HEK293 (cell line): ENCODE data around the gene WASF3.
A peak's percentile ranks its signal among the peaks of the same experiment; 100 is the strongest.

Experiments used
- CTCF ChIA-PET: fragments of 350-600 bp; formaldehyde crosslinking; extraction: SDS; loops from one replicate; lab custom pipeline; 2021; ENCODE audit warnings: antibody characterized with exemption; lab: Yijun Ruan, JAX
- POLR2A ChIA-PET: fragments of 300-600 bp; formaldehyde crosslinking; extraction: SDS; loops from one replicate; lab custom pipeline; 2020; ENCODE audit warnings: antibody characterized with exemption, inconsistent platforms; lab: Yijun Ruan, JAX
- H3K27ac ChIP-seq: fragments of 200-500 bp; sonication (Bioruptor generic); 2 replicates; pipeline ENCODE4 v1.5.1; 2014; ENCODE audit warnings: low read depth, low read length, control low read depth, inconsistent platforms; ENCODE audit errors: extremely low read depth
- H3K36me3 ChIP-seq, 2 experiments: fragments of 200-500 bp in 1 of 2; sonication (Bioruptor generic) in 1 of 2; 1 replicate in 1 of 2; 2 replicates in 1 of 2; pipeline ENCODE4 v1.5.1; 2014 to 2017; ENCODE audit warnings: inconsistent platforms in 2 of 2, low read length in 2 of 2; ENCODE audit not compliant: control insufficient read depth in 2 of 2, insufficient read depth in 1 of 2
- H3K4me1 ChIP-seq: fragments of 200-500 bp; sonication (Bioruptor generic); 2 replicates; pipeline ENCODE4 v1.5.1; 2014; ENCODE audit warnings: mild to moderate bottlenecking, low read length, inconsistent platforms; ENCODE audit not compliant: control insufficient read depth, insufficient read depth
- H3K4me3 ChIP-seq: 2 replicates; pipeline ENCODE4 v1.5.1; 2011; ENCODE audit warnings: low read depth, mild to moderate bottlenecking, control low read depth, low read length, moderate library complexity
- H3K9me3 ChIP-seq: fragments of 200-500 bp; sonication (Bioruptor generic); 2 replicates; pipeline ENCODE4 v1.5.1; 2014; ENCODE audit warnings: low read depth, low read length, inconsistent platforms; ENCODE audit not compliant: control insufficient read depth, insufficient read depth
- GLI2 ChIP-seq: fragments of 450-650 bp; formaldehyde crosslinking; IDR thresholded peaks from 2 replicates; pipeline ENCODE4; 2017; ENCODE audit warnings: missing biosample characterization, missing genetic modification characterization, low read depth, borderline replicate concordance
- GLIS1 ChIP-seq: fragments of 450-650 bp; formaldehyde crosslinking; IDR thresholded peaks from 2 replicates; pipeline ENCODE4 v1.5.1; 2016; ENCODE audit warnings: missing biosample characterization, missing genetic modification characterization
- IKZF3 ChIP-seq: fragments of 450-650 bp; IDR thresholded peaks from 2 replicates; pipeline ENCODE4 v1.5.0; 2018; ENCODE audit warnings: missing biosample characterization, mild to moderate bottlenecking, missing genetic modification characterization, moderate library complexity
- OSR2 ChIP-seq: fragments of 450-650 bp; formaldehyde crosslinking; IDR thresholded peaks from 2 replicates; pipeline ENCODE4 v1.5.1; 2016; ENCODE audit warnings: missing biosample characterization, missing genetic modification characterization
- YY1 ChIP-seq: fragments of 450-650 bp; formaldehyde crosslinking; IDR thresholded peaks from 2 replicates; pipeline ENCODE4 v1.5.1; 2018; ENCODE audit warnings: missing biosample characterization, missing genetic modification characterization
- ZFP3 ChIP-seq: fragments of 450-650 bp; formaldehyde crosslinking; IDR thresholded peaks from 2 replicates; pipeline ENCODE4 v1.5.1; 2016; ENCODE audit warnings: low read depth, missing biosample characterization, missing genetic modification characterization
- ZNF391 ChIP-seq: fragments of 450-650 bp; formaldehyde crosslinking; IDR thresholded peaks from 2 replicates; pipeline ENCODE4 v1.5.1; 2016; ENCODE audit warnings: low read depth, missing biosample characterization, missing genetic modification characterization, borderline replicate concordance
- ZNF837 ChIP-seq: fragments of 450-650 bp; formaldehyde crosslinking; IDR thresholded peaks from 2 replicates; pipeline ENCODE4 v1.5.1; 2016; ENCODE audit warnings: missing biosample characterization, missing genetic modification characterization
- ZSCAN23 ChIP-seq: fragments of 450-650 bp; formaldehyde crosslinking; IDR thresholded peaks from 2 replicates; pipeline ENCODE4 v1.5.1; 2016; ENCODE audit warnings: missing biosample characterization, missing genetic modification characterization
- TF ChIP-seq, protein P1 (sequence below): fragments of 450-650 bp; formaldehyde crosslinking; IDR thresholded peaks from 2 replicates; pipeline ENCODE4 v1.5.1; 2017; ENCODE audit warnings: missing biosample characterization, missing genetic modification characterization
- TF ChIP-seq, protein P2 (sequence below): fragments of 450-650 bp; formaldehyde crosslinking; IDR thresholded peaks from 2 replicates; pipeline ENCODE4 v1.5.1; 2016; ENCODE audit warnings: missing biosample characterization, missing genetic modification characterization
- TF ChIP-seq, protein P3 (sequence below): fragments of 450-650 bp; formaldehyde crosslinking; IDR thresholded peaks from 2 replicates; pipeline ENCODE4 v1.5.1; 2016; ENCODE audit warnings: missing biosample characterization, missing genetic modification characterization
- TF ChIP-seq, protein P4 (sequence below): fragments of 450-650 bp; formaldehyde crosslinking; IDR thresholded peaks from 2 replicates; pipeline ENCODE4 v1.5.1; 2017; ENCODE audit warnings: missing biosample characterization, missing genetic modification characterization
- TF ChIP-seq, protein P5 (sequence below): fragments of 450-650 bp; formaldehyde crosslinking; IDR thresholded peaks from 2 replicates; pipeline ENCODE4 v1.5.1; 2016; ENCODE audit warnings: missing biosample characterization, missing genetic modification characterization

The WASF3 gene

DNA sequence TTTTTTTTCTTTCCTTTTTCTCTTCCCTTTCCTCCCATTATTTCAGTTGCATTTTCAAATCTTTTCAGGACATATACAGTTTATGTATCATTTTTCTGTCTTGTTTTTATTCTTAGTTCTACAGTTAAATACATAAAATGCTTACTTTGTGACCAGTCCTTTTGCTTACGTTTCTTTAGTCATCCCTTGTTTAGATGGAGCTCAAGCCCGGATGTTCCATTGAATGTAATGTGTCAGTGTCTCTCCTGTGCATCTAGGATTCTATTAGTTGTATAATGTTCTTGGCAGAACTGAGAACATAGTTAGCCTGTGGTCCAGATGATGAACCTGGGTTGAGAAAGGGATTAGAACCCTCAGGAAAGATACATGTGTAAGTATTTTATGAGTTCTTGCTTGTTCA lies 17.8 kb downstream of the WASF3 start (continued):
- TF ChIP-seq, protein P1, sequence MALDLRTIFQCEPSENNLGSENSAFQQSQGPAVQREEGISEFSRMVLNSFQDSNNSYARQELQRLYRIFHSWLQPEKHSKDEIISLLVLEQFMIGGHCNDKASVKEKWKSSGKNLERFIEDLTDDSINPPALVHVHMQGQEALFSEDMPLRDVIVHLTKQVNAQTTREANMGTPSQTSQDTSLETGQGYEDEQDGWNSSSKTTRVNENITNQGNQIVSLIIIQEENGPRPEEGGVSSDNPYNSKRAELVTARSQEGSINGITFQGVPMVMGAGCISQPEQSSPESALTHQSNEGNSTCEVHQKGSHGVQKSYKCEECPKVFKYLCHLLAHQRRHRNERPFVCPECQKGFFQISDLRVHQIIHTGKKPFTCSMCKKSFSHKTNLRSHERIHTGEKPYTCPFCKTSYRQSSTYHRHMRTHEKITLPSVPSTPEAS (tag by site-specific recombination): no peak
- TF ChIP-seq ZNF391 (tag by site-specific recombination) (no peak), ZFP3 (tag by site-specific recombination) (no peak), GLI2 (tag by site-specific recombination) (no peak)
- TF ChIP-seq, protein P2, sequence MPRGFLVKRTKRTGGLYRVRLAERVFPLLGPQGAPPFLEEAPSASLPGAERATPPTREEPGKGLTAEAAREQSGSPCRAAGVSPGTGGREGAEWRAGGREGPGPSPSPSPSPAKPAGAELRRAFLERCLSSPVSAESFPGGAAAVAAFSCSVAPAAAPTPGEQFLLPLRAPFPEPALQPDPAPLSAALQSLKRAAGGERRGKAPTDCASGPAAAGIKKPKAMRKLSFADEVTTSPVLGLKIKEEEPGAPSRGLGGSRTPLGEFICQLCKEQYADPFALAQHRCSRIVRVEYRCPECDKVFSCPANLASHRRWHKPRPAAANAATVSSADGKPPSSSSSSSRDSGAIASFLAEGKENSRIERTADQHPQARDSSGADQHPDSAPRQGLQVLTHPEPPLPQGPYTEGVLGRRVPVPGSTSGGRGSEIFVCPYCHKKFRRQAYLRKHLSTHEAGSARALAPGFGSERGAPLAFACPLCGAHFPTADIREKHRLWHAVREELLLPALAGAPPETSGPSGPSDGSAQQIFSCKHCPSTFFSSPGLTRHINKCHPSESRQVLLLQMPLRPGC (tag by site-specific recombination): no peak
- TF ChIP-seq, protein P3, sequence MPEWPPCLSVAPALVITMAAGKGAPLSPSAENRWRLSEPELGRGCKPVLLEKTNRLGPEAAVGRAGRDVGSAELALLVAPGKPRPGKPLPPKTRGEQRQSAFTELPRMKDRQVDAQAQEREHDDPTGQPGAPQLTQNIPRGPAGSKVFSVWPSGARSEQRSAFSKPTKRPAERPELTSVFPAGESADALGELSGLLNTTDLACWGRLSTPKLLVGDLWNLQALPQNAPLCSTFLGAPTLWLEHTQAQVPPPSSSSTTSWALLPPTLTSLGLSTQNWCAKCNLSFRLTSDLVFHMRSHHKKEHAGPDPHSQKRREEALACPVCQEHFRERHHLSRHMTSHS: no peak

DNA sequence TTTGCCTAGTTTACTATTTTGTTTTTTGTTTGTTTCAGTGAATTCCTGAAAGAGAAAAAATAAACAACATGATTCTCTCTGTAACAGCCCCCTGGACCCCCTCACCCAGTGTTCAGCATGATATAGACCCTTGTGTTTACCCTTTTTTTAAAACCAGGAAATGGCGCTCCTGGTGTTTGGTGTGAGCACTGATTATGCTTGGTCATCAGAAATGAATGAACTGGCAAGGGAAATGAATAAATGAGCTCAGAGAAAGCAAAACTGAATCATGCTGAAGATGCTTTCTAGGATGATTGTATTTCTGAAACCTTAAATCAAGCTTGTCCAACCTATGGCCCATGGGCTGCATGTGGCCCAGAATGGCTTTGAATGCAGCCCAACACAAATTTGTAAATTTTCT lies 22.1 kb downstream of the WASF3 start:
- TF ChIP-seq ZNF391 (tag by site-specific recombination) (no peak), YY1 (tag by site-specific recombination) (no peak), ZNF837 (tag by site-specific recombination) (no peak), ZSCAN23 (tag by site-specific recombination) (no peak)
- TF ChIP-seq, protein P3: no peak
- TF ChIP-seq, protein P4, sequence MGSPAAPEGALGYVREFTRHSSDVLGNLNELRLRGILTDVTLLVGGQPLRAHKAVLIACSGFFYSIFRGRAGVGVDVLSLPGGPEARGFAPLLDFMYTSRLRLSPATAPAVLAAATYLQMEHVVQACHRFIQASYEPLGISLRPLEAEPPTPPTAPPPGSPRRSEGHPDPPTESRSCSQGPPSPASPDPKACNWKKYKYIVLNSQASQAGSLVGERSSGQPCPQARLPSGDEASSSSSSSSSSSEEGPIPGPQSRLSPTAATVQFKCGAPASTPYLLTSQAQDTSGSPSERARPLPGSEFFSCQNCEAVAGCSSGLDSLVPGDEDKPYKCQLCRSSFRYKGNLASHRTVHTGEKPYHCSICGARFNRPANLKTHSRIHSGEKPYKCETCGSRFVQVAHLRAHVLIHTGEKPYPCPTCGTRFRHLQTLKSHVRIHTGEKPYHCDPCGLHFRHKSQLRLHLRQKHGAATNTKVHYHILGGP (tag by site-specific recombination): no peak
- TF ChIP-seq, all 188 proteins: peak for 0
- H3K4me3 ChIP-seq: no peak overlapping the region
- CTCF ChIA-PET: no interaction called here
- peaks cover 6% of the 10 kb centered on the region; the same call in 1 of the 2 replicates for H3K4me1 ChIP-seq
- H3K36me3 ChIP-seq: no peaks in the 10 kb centered on the region
- H3K9me3 ChIP-seq: no peaks in the 10 kb centered on the region
- POLR2A ChIA-PET: no interaction called here
- H3K27ac ChIP-seq: no peak overlapping the region

DNA sequence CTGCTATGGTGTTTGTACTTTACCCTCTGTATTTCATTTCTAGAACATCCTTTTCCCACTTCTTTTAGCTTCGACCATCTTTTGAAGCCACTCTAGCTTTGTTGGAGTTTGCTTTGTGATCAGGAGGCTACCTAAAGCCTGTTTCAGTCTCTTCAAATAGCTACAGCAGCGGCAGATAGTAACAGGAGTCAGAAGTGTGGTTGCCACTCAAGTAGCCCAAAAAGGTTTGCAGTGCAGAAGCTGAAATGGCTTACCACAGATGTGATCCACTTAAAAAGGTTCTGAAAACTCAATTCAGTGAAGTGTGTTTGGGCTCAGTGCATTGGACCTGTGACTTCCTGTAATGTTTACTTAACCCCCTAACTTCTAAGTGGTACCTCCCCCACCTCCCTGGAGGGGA lies 26.2 kb downstream of the WASF3 start:
- H3K4me1 ChIP-seq: peaks cover 9% of the 10 kb centered on the region; the same call in 1 of the 2 replicates
- ChIA-PET CTCF (interaction anchor here (0.5 kb wide), 1 partner anchor 109 kb away, joined by 4 read pairs; no protein-coding TSS in a partner anchor), POLR2A (no interaction called here)
- no peak overlapping the region for H3K27ac ChIP-seq
- TF ChIP-seq, protein P5, sequence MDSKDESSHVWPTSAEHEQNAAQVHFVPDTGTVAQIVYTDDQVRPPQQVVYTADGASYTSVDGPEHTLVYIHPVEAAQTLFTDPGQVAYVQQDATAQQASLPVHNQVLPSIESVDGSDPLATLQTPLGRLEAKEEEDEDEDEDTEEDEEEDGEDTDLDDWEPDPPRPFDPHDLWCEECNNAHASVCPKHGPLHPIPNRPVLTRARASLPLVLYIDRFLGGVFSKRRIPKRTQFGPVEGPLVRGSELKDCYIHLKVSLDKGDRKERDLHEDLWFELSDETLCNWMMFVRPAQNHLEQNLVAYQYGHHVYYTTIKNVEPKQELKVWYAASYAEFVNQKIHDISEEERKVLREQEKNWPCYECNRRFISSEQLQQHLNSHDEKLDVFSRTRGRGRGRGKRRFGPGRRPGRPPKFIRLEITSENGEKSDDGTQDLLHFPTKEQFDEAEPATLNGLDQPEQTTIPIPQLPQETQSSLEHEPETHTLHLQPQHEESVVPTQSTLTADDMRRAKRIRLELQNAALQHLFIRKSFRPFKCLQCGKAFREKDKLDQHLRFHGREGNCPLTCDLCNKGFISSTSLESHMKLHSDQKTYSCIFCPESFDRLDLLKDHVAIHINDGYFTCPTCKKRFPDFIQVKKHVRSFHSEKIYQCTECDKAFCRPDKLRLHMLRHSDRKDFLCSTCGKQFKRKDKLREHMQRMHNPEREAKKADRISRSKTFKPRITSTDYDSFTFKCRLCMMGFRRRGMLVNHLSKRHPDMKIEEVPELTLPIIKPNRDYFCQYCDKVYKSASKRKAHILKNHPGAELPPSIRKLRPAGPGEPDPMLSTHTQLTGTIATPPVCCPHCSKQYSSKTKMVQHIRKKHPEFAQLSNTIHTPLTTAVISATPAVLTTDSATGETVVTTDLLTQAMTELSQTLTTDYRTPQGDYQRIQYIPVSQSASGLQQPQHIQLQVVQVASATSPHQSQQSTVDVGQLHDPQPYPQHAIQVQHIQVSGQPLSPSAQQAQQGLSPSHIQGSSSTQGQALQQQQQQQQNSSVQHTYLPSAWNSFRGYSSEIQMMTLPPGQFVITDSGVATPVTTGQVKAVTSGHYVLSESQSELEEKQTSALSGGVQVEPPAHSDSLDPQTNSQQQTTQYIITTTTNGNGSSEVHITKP (tag by site-specific recombination): peak; percentile 39; the same call in 1 of the 2 replicates
- TF ChIP-seq OSR2 (tag by site-specific recombination) (peak; percentile 72), GLIS1 (tag by site-specific recombination) (peak; percentile 68), IKZF3 (tag by site-specific recombination) (no peak)
- H3K36me3 ChIP-seq: no peaks in the 10 kb centered on the region
- no peak overlapping the region for H3K4me3 ChIP-seq
- H3K9me3 ChIP-seq: no peaks in the 10 kb centered on the region
